Measurements from ENCODE around the gene CMIP.

CMIP gene

DNA sequence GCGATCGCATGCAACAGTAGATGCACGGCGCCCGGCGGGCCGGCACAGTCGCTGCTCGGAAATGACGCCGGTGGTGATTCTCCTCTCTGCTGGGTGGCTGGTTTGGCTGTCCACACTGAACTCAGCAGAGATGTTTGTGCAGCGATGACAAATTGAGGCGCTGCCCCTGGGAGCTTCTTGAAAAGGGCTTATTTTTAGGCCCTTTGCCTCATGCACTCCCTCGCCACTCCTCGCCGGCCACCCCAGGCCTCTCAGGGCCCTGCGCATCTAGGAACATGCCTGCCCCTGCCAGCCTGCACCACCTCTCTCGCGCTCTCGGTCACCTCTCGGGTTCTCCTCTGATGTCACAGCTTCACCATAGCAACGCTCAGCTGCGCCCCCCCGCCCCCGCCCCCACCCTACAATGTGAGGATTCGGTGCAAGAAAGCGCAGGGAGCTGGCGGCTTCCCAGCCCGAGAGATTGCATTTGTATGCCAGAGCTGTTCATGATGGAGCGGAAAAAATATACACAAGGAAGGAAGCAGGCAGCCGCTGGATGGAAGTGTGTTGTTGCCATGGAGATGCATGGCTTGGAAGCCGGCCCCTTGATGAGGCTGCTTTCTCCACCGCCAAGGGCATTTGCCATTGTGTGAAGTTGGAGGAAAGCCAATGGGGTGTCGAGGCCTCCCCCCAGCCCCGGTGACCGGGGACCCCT, 253.2 kb downstream of the CMIP start:
- H3K27me3 ChIP-seq (replicated peaks; ENCODE audit: control insufficient read depth, insufficient read depth, low read length, poor library complexity, severe bottlenecking) = no peaks in the 10 kb centered on the region
- peaks cover 23% of the 10 kb centered on the region for H3K36me3 ChIP-seq (ENCODE audit: control insufficient read depth, insufficient read depth, low read length)
- H3K4me3 ChIP-seq (ENCODE audit: insufficient read depth, low read depth, low read length, poor library complexity, severe bottlenecking) = no peak overlapping the region
- no peak for DNase-seq
- no peaks in the 10 kb centered on the region for H3K9me3 ChIP-seq (ENCODE audit: control insufficient read depth, low read length)
- H3K4me1 ChIP-seq (ENCODE audit: control insufficient read depth, insufficient read depth, low read length, poor library complexity, severe bottlenecking) = no peaks in the 10 kb centered on the region
- H3K27ac ChIP-seq (ENCODE audit: insufficient read depth, low read length, poor library complexity, severe bottlenecking) = no peak overlapping the region

GRCh38 chr16:81698310-81698641, 253.7 kb downstream of the CMIP start:
- Histone ChIP-seq H3K27ac (ENCODE audit: insufficient read depth, low read length, poor library complexity, severe bottlenecking) (no peak overlapping the region), H3K36me3 (ENCODE audit: control insufficient read depth, insufficient read depth, low read length) (peaks cover 18% of the 10 kb centered on the region), H3K4me1 (ENCODE audit: control insufficient read depth, insufficient read depth, low read length, poor library complexity, severe bottlenecking) (no peaks in the 10 kb centered on the region), H3K9me3 (ENCODE audit: control insufficient read depth, low read length) (no peaks in the 10 kb centered on the region), H3K4me3 (ENCODE audit: insufficient read depth, low read depth, low read length, poor library complexity, severe bottlenecking) (no peak overlapping the region), H3K27me3 (replicated peaks; ENCODE audit: control insufficient read depth, insufficient read depth, low read length, poor library complexity, severe bottlenecking) (no peaks in the 10 kb centered on the region)
- DNase-seq = no peak

- H3K27ac ChIP-seq (ENCODE audit: insufficient read depth, low read length, poor library complexity, severe bottlenecking) = no peak overlapping the region
- H3K4me1 ChIP-seq (ENCODE audit: control insufficient read depth, insufficient read depth, low read length, poor library complexity, severe bottlenecking) = no peaks in the 10 kb centered on the region
- no peaks in the 10 kb centered on the region for H3K9me3 ChIP-seq (ENCODE audit: control insufficient read depth, low read length)
- no peak overlapping the region for H3K4me3 ChIP-seq (ENCODE audit: insufficient read depth, low read depth, low read length, poor library complexity, severe bottlenecking)
- no peaks in the 10 kb centered on the region for H3K27me3 ChIP-seq (replicated peaks; ENCODE audit: control insufficient read depth, insufficient read depth, low read length, poor library complexity, severe bottlenecking)
- H3K36me3 ChIP-seq (ENCODE audit: control insufficient read depth, insufficient read depth, low read length) = peaks cover 10% of the 10 kb centered on the region
- no peak for DNase-seq
Measured at GRCh38 chr16:81699596-81699995, 255.0 kb downstream of the CMIP start.

- H3K4me1 ChIP-seq (ENCODE audit: control insufficient read depth, insufficient read depth, low read length, poor library complexity, severe bottlenecking) = no peaks in the 10 kb centered on the region
- peaks cover 16% of the 10 kb centered on the region for H3K36me3 ChIP-seq (ENCODE audit: control insufficient read depth, insufficient read depth, low read length)
- no peaks in the 10 kb centered on the region for H3K27me3 ChIP-seq (replicated peaks; ENCODE audit: control insufficient read depth, insufficient read depth, low read length, poor library complexity, severe bottlenecking)
- H3K4me3 ChIP-seq (ENCODE audit: insufficient read depth, low read depth, low read length, poor library complexity, severe bottlenecking) = no peak overlapping the region
- DNase-seq = no peak
- H3K27ac ChIP-seq (ENCODE audit: insufficient read depth, low read length, poor library complexity, severe bottlenecking) = no peak overlapping the region
- H3K9me3 ChIP-seq (ENCODE audit: control insufficient read depth, low read length) = no peaks in the 10 kb centered on the region
Measured at GRCh38 chr16:81700071-81700779, 255.6 kb downstream of the CMIP start.

DNA sequence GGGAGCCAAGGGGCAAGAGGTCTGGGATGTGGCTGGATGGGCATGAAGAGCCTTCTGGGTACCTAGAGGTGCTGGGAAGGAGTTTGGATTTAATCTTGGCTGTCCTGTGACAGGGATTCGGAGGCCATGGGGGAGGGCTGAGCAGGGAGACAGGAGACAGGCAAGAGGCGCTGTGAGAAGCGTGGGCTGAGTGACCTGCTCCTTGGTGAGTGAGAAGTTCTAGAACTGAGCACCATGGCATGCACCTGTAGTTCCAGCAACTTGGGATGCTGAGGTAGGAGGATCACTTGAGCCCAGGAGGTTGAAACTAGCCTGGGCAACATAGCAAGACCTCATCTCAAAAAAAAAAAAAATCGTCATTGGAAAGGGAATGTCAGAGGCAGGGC, 256.2 kb downstream of the CMIP start:
- Histone ChIP-seq H3K4me1 (ENCODE audit: control insufficient read depth, insufficient read depth, low read length, poor library complexity, severe bottlenecking) (no peaks in the 10 kb centered on the region), H3K9me3 (ENCODE audit: control insufficient read depth, low read length) (no peaks in the 10 kb centered on the region), H3K4me3 (ENCODE audit: insufficient read depth, low read depth, low read length, poor library complexity, severe bottlenecking) (no peak overlapping the region), H3K27ac (ENCODE audit: insufficient read depth, low read length, poor library complexity, severe bottlenecking) (no peak overlapping the region), H3K27me3 (replicated peaks; ENCODE audit: control insufficient read depth, insufficient read depth, low read length, poor library complexity, severe bottlenecking) (no peaks in the 10 kb centered on the region), H3K36me3 (ENCODE audit: control insufficient read depth, insufficient read depth, low read length) (peaks cover 21% of the 10 kb centered on the region)
- no peak for DNase-seq

DNA sequence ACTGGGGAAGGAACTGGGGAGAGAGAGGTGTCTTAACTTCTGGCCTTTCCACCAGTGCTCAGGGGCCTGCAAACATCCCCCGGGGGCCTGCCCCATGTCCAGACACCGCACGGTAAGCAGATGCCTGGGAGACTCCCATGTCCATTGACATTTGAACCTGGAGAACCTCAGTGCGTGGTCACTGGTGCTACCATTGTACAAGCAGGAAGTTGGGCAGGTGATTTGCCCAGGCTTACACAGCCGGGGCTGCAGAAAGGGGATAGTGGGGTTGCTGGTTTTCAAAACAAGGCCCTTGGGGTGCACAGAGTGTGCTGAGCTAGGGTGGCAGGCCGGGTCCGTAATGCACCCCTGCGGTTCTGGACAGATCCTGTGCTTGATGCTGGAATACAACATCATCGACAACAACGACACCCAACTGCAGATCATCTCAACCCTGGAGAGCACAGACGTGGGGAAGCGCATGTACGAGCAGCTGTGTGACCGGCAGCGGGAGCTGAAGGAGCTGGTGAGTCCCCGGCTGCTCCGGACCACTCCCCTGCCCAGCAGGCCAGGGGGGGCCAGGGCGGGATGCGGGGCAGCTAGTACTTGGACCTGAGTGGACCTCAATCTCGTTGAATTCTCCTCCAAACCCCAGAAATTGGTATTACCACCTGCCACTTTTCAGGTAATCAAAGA, 256.8 kb downstream of the CMIP start:
- peaks cover 28% of the 10 kb centered on the region for H3K36me3 ChIP-seq (ENCODE audit: control insufficient read depth, insufficient read depth, low read length)
- no peaks in the 10 kb centered on the region for H3K9me3 ChIP-seq (ENCODE audit: control insufficient read depth, low read length)
- DNase-seq = no peak
- H3K27ac ChIP-seq (ENCODE audit: insufficient read depth, low read length, poor library complexity, severe bottlenecking) = no peak overlapping the region
- no peaks in the 10 kb centered on the region for H3K4me1 ChIP-seq (ENCODE audit: control insufficient read depth, insufficient read depth, low read length, poor library complexity, severe bottlenecking)
- H3K27me3 ChIP-seq (replicated peaks; ENCODE audit: control insufficient read depth, insufficient read depth, low read length, poor library complexity, severe bottlenecking) = no peaks in the 10 kb centered on the region
- H3K4me3 ChIP-seq (ENCODE audit: insufficient read depth, low read depth, low read length, poor library complexity, severe bottlenecking) = no peak overlapping the region

DNA sequence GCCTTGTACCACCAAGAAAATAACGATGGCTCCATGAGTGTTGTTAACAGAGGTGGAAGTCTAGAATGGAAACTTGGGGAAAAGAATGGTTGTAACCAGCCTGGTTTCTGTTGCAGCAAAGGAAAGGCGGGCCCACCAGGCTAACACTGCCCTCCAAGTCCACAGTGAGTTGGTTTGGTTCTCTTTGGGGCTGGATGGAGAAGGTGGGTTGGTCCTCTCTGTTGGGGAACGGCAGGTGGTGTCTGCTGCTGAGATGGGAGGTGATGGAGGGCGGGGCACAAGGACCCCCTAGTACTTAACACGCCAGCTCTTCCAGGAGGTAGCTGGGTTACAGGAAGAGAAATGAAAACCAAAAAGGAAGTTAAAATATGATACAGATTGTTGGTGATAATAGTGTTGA, 257.9 kb downstream of the CMIP start:
- H3K9me3 ChIP-seq (ENCODE audit: control insufficient read depth, low read length) = no peaks in the 10 kb centered on the region
- no peak overlapping the region for H3K4me3 ChIP-seq (ENCODE audit: insufficient read depth, low read depth, low read length, poor library complexity, severe bottlenecking)
- H3K27ac ChIP-seq (ENCODE audit: insufficient read depth, low read length, poor library complexity, severe bottlenecking) = no peak overlapping the region
- H3K36me3 ChIP-seq (ENCODE audit: control insufficient read depth, insufficient read depth, low read length) = peaks cover 36% of the 10 kb centered on the region
- H3K27me3 ChIP-seq (replicated peaks; ENCODE audit: control insufficient read depth, insufficient read depth, low read length, poor library complexity, severe bottlenecking) = no peaks in the 10 kb centered on the region
- no peak for DNase-seq
- no peaks in the 10 kb centered on the region for H3K4me1 ChIP-seq (ENCODE audit: control insufficient read depth, insufficient read depth, low read length, poor library complexity, severe bottlenecking)

GRCh38 chr16:81703177-81704155, 258.9 kb downstream of the CMIP start:
- Histone ChIP-seq H3K36me3 (ENCODE audit: control insufficient read depth, insufficient read depth, low read length) (peaks cover 36% of the 10 kb centered on the region), H3K27ac (ENCODE audit: insufficient read depth, low read length, poor library complexity, severe bottlenecking) (no peak overlapping the region), H3K4me3 (ENCODE audit: insufficient read depth, low read depth, low read length, poor library complexity, severe bottlenecking) (no peak overlapping the region), H3K4me1 (ENCODE audit: control insufficient read depth, insufficient read depth, low read length, poor library complexity, severe bottlenecking) (no peaks in the 10 kb centered on the region), H3K27me3 (replicated peaks; ENCODE audit: control insufficient read depth, insufficient read depth, low read length, poor library complexity, severe bottlenecking) (no peaks in the 10 kb centered on the region), H3K9me3 (ENCODE audit: control insufficient read depth, low read length) (no peaks in the 10 kb centered on the region)
- DNase-seq = no peak

- DNase-seq = no peak
- Histone ChIP-seq H3K9me3 (ENCODE audit: control insufficient read depth, low read length) (no peaks in the 10 kb centered on the region), H3K27me3 (replicated peaks; ENCODE audit: control insufficient read depth, insufficient read depth, low read length, poor library complexity, severe bottlenecking) (no peaks in the 10 kb centered on the region), H3K27ac (ENCODE audit: insufficient read depth, low read length, poor library complexity, severe bottlenecking) (no peak overlapping the region), H3K4me1 (ENCODE audit: control insufficient read depth, insufficient read depth, low read length, poor library complexity, severe bottlenecking) (no peaks in the 10 kb centered on the region), H3K36me3 (ENCODE audit: control insufficient read depth, insufficient read depth, low read length) (peaks cover 41% of the 10 kb centered on the region), H3K4me3 (ENCODE audit: insufficient read depth, low read depth, low read length, poor library complexity, severe bottlenecking) (no peak overlapping the region)
Measured at GRCh38 chr16:81705261-81705660, 260.7 kb downstream of the CMIP start.

Measured in effector memory CD4-positive, alpha-beta T cell (primary cell).